ENCODE results near the gene ADAMTS2.

The ADAMTS2 gene

DNA sequence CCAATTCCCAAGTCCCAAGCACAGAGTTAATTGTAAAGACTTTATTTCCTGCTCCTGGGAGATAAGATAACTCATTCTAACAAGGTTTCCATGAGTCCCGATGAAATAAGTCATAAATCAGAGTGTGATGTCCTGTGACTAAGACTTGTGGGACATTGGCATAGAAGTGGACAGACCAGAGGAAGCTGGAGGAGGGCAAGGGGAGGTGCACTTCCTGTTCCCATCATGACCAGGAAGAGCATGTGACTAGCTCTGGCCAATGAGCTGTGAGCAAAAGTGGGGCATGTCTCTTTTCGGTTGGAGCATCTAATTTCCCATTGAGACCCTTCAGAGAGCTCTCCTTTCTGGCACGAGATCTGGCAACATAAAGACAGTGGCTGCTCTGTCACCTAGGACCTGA is 184.7 kb downstream of the ADAMTS2 start:
- DNase-seq (ENCODE audit: extremely low spot score): no peak
- ChIA-PET CTCF (no interaction called here), POLR2A (no interaction called here)
- TF ChIP-seq CTBP1 (IDR thresholded peaks at IDR 0.05; ENCODE audit: borderline replicate concordance) (no peak), BHLHE40 (IDR thresholded peaks at IDR 0.05; ENCODE audit: borderline replicate concordance) (no peak), NFRKB (IDR thresholded peaks at IDR 0.05) (no peak), HDGF (IDR thresholded peaks at IDR 0.05; ENCODE audit: borderline replicate concordance) (no peak)
- TF ChIP-seq, protein P1, sequence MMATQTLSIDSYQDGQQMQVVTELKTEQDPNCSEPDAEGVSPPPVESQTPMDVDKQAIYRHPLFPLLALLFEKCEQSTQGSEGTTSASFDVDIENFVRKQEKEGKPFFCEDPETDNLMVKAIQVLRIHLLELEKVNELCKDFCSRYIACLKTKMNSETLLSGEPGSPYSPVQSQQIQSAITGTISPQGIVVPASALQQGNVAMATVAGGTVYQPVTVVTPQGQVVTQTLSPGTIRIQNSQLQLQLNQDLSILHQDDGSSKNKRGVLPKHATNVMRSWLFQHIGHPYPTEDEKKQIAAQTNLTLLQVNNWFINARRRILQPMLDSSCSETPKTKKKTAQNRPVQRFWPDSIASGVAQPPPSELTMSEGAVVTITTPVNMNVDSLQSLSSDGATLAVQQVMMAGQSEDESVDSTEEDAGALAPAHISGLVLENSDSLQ (IDR thresholded peaks at IDR 0.05): no peak

DNA sequence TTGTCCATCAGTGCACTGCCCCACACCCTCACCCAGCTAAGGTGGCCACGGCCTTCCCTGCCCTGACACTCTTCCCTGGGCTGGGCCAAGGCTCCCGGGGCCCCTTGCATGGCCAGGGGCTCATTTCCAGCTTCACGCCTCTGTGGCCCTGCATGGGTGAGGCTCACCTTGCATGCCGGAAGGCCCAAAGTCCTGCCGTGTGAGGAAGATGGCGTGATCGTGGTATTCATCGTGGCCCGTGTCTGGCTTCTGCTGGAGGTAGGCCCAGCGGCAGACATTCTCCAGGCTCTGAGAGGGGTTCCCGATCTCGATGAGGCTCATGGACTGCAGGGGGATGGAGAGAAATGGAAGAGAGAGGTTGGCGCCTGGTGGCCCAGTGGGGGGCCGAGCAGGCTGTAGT is 186.7 kb downstream of the ADAMTS2 start:
- CTCF ChIA-PET: no interaction called here
- TF ChIP-seq ELF4 (IDR thresholded peaks at IDR 0.05): no peak
- TF ChIP-seq FOXA1 (IDR thresholded peaks at IDR 0.05): no peak
- TF ChIP-seq ZNF384 (IDR thresholded peaks at IDR 0.05): no peak
- TF ChIP-seq BHLHE40 (IDR thresholded peaks at IDR 0.05; ENCODE audit: borderline replicate concordance): no peak
- no peak for TF ChIP-seq HDGF (IDR thresholded peaks at IDR 0.05; ENCODE audit: borderline replicate concordance)
- no peak for TF ChIP-seq LEF1 (IDR thresholded peaks at IDR 0.05; ENCODE audit: borderline replicate concordance)
- TF ChIP-seq, protein P1 (IDR thresholded peaks at IDR 0.05): no peak
- no peak for TF ChIP-seq FOXM1 (IDR thresholded peaks at IDR 0.05; ENCODE audit: borderline replicate concordance)
- TF ChIP-seq NFRKB (IDR thresholded peaks at IDR 0.05): no peak
- no peak for TF ChIP-seq SP1 (IDR thresholded peaks at IDR 0.05)
- TF ChIP-seq FOXK2 (IDR thresholded peaks at IDR 0.05): no peak
- no peak for TF ChIP-seq L3MBTL2 (conservative IDR thresholded peaks at IDR 0.05)
- TF ChIP-seq ARNT (IDR thresholded peaks at IDR 0.05): no peak
- no peak for TF ChIP-seq CTBP1 (IDR thresholded peaks at IDR 0.05; ENCODE audit: borderline replicate concordance)
- no peak for TF ChIP-seq SUZ12 (IDR thresholded peaks at IDR 0.05)
- POLR2A ChIA-PET: no interaction called here

DNA sequence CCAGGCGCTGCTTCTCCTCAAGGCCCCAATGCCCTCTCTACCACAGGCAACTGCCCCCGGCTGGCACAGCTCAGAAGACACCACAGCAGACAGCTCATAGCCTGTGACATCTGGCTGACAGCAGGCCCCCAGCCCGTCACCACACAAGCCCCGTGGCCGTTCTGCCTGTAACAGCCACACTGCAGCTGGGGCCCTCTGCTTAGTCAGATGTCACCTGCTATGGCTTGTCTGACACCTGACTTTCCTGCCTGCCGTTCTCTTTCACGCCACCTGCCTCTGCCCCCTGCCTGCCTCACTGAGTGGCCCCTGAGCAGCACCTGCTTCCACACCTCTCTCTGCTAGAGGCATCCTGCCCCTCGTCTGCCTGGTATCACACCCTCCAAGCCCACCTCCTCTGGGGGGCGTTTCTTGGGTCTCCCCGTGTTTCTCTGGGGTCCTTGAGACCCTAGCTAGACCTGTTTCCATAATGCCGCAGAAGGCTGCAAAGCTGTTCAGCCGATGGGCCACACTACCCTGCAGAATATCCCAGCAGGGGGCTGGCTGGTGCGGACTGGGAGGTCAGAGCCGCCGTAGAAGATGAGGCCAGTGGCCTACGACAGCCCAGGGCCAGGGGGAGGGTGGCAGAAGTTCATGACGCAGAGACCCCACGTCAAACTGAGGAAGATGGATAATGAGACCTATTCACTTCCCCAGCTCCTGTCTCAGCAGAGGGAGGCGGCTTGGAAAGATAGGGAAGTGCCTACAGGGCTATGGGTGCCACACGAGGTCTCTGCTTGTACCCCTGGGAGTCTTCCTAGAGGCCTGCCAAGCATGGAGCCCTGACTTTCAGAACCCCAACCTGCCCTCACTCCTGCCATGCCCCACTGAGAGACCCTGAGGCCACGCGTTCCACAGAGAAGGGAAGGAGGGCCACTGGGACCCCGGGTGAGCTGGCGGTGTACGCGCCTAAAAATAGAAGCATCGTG is 190.0 kb downstream of the ADAMTS2 start:
- POLR2A ChIA-PET: no interaction called here
- TF ChIP-seq, protein P1 (IDR thresholded peaks at IDR 0.05): no peak
- TF ChIP-seq FOXM1 (IDR thresholded peaks at IDR 0.05; ENCODE audit: borderline replicate concordance) (no peak), L3MBTL2 (conservative IDR thresholded peaks at IDR 0.05) (no peak), ELF4 (IDR thresholded peaks at IDR 0.05) (no peak), HDGF (IDR thresholded peaks at IDR 0.05; ENCODE audit: borderline replicate concordance) (no peak)
- CTCF ChIA-PET: no interaction called here
- DNase-seq (ENCODE audit: extremely low spot score): no peak

More for the DNA sequence above, 186.7 kb downstream of the ADAMTS2 start:
- no peak for DNase-seq (ENCODE audit: extremely low spot score)

DNA sequence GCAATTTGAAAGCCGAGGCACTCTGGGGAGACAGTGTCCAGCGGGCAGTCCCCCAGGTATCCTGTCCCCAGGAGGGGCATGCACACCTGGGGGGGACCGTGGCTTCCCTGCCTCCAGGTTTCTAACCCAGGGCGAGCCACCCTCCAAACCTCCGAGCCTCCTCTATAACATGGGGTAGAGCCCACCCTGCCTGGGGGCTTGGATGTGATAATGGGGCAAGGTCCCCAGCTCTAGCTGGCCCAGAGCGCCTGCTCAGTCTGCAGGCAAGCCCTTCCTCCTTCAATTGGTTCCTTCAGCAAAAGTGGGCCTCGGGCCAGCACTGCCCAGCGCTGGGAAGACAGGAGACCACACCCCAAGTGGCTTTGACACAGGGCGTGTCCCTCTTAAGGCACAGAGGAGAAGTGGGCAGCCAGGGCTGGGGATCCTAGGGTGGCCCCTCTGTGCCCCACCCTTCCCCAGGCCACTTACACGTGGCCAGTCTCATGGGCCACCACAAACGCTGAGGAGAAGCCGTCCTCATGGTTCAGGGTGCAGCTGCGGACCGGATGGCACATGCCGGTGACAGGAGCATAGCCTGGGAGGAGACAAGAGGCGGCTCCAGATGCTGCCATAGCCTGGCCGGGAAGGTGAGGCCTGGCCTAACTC is 190.8 kb downstream of the ADAMTS2 start:
- POLR2A ChIA-PET: no interaction called here
- TF ChIP-seq L3MBTL2 (conservative IDR thresholded peaks at IDR 0.05): no peak
- no peak for TF ChIP-seq HDGF (IDR thresholded peaks at IDR 0.05; ENCODE audit: borderline replicate concordance)
- no peak for TF ChIP-seq TARDBP (IDR thresholded peaks at IDR 0.05)
- no peak for TF ChIP-seq ZNF384 (IDR thresholded peaks at IDR 0.05)
- no peak for TF ChIP-seq FOXK2 (IDR thresholded peaks at IDR 0.05)
- no peak for TF ChIP-seq ELF4 (IDR thresholded peaks at IDR 0.05)
- TF ChIP-seq, protein P1 (IDR thresholded peaks at IDR 0.05): no peak
- no peak for TF ChIP-seq FOXA1 (IDR thresholded peaks at IDR 0.05)
- no peak for TF ChIP-seq CTBP1 (IDR thresholded peaks at IDR 0.05; ENCODE audit: borderline replicate concordance)
- no peak for TF ChIP-seq SUZ12 (IDR thresholded peaks at IDR 0.05)
- no peak for TF ChIP-seq LEF1 (IDR thresholded peaks at IDR 0.05; ENCODE audit: borderline replicate concordance)
- TF ChIP-seq ARNT (IDR thresholded peaks at IDR 0.05): no peak
- TF ChIP-seq NFRKB (IDR thresholded peaks at IDR 0.05): no peak
- no peak for TF ChIP-seq SP1 (IDR thresholded peaks at IDR 0.05)
- no peak for TF ChIP-seq FOXM1 (IDR thresholded peaks at IDR 0.05; ENCODE audit: borderline replicate concordance)
- no peak for TF ChIP-seq BHLHE40 (IDR thresholded peaks at IDR 0.05; ENCODE audit: borderline replicate concordance)
- DNase-seq (ENCODE audit: extremely low spot score): no peak
- CTCF ChIA-PET: no interaction called here

DNA sequence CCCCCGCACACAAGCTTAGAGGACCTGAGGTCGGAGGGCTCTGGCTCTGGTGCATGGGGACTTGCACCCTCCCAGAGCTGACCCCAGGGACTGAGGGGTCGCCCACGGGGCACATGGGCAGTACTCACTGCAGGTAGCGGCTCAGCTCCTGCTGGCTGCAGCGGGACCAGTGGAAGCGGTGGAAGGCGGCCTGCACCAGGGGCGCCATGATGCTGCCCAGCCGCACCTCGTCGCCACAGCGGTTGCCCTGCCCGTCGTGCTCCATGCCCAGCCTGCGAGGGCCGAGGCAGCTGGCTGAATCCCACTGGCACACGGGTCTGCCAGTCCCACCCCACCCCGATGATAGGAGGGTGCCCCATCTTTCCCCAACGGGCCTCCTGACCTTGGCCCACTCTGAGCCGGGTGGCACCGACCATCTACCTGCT is 191.3 kb downstream of the ADAMTS2 start:
- TF ChIP-seq CTBP1 (IDR thresholded peaks at IDR 0.05; ENCODE audit: borderline replicate concordance): no peak
- TF ChIP-seq, protein P1 (IDR thresholded peaks at IDR 0.05): no peak
- no peak for TF ChIP-seq SP1 (IDR thresholded peaks at IDR 0.05)
- no peak for TF ChIP-seq LEF1 (IDR thresholded peaks at IDR 0.05; ENCODE audit: borderline replicate concordance)
- TF ChIP-seq ARNT (IDR thresholded peaks at IDR 0.05): no peak
- TF ChIP-seq ELF4 (IDR thresholded peaks at IDR 0.05): no peak
- no peak for TF ChIP-seq FOXA1 (IDR thresholded peaks at IDR 0.05)
- DNase-seq (ENCODE audit: extremely low spot score): no peak
- CTCF ChIA-PET: no interaction called here
- POLR2A ChIA-PET: no interaction called here
